Measurements from ENCODE around the gene FXYD3. TPM values are rescaled to one million over a fixed set of nuclear protein-coding genes. Genes with fewer than 3 reads are reported as not detected.

FXYD3 gene
- total and polyA plus RNA-seq, 4 donors = 130 to 467 (median 160) TPM

- peaks cover 0 to 3% (median 0%) of the 10 kb centered on the region in 4 donors for H3K9me3 ChIP-seq (ENCODE audit: control insufficient read depth in 4 of 4, insufficient read depth in 3 of 4, low read length in 3 of 4)
- no peak overlapping the region for H3K27ac ChIP-seq (ENCODE audit: low read depth in 1 of 2, low read length in 1 of 2)
- DNase-seq = no peak
- H3K36me3 ChIP-seq (ENCODE audit: control insufficient read depth in 4 of 4, insufficient read depth in 4 of 4, low read length in 4 of 4) = no peaks in the 10 kb centered on the region
- ATAC-seq (ENCODE audit: insufficient read depth, low FRiP score) = no peak
- H3K27me3 ChIP-seq (ENCODE audit: control insufficient read depth in 3 of 3, insufficient read depth in 3 of 3, low read length in 2 of 3) = no peaks in the 10 kb centered on the region
- no peak overlapping the region for H3K4me3 ChIP-seq
- no peak overlapping the region for H3K9ac ChIP-seq (ENCODE audit: insufficient read depth in 1 of 2, low read length in 2 of 2)
- WGBS, 2 donors = 93 to 95% methylated on average over 21 of the region's 21 CpGs
- no peaks in the 10 kb centered on the region for H3K4me1 ChIP-seq (ENCODE audit: control insufficient read depth in 5 of 5, insufficient read depth in 5 of 5, low read length in 5 of 5)
- no peak for TF ChIP-seq CTCF (IDR thresholded peaks at IDR 0.05; ENCODE audit: control extremely low read depth, extremely low read depth)
Observed at GRCh38 chr19:35075202-35076025, 40.2 kb upstream of the FXYD3 start.

DNA sequence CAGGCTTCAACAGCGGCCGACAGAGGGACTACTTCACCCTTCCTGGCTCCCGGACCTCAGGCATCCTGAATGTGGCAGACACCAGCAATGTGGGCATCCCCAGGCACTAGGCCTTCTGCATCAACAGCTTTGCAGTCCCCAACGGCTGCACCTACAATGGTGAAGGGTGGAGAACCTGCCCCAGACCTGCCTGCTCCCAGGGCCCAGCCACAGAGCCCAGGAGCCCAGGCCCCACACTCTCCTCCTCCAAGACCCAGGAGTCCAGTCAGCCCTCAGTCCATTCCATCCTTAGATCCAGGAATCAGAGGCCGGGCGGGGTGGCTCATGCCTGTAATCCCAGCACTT lies 39.6 kb upstream of the FXYD3 start:
- Histone ChIP-seq H3K4me1 (ENCODE audit: control insufficient read depth in 5 of 5, insufficient read depth in 5 of 5, low read length in 5 of 5) (no peaks in the 10 kb centered on the region), H3K27ac (ENCODE audit: low read depth in 1 of 2, low read length in 1 of 2) (no peak overlapping the region), H3K4me3 (no peak overlapping the region), H3K9me3 (ENCODE audit: control insufficient read depth in 4 of 4, insufficient read depth in 3 of 4, low read length in 3 of 4) (no peaks in the 10 kb centered on the region), H3K9ac (ENCODE audit: insufficient read depth in 1 of 2, low read length in 2 of 2) (no peak overlapping the region), H3K27me3 (ENCODE audit: control insufficient read depth in 3 of 3, insufficient read depth in 3 of 3, low read length in 2 of 3) (no peaks in the 10 kb centered on the region), H3K36me3 (ENCODE audit: control insufficient read depth in 4 of 4, insufficient read depth in 4 of 4, low read length in 4 of 4) (no peaks in the 10 kb centered on the region)
- no peak for DNase-seq
- WGBS, 2 donors = 86 to 94% methylated on average over 6 of the region's 6 CpGs
- no peak for TF ChIP-seq CTCF (IDR thresholded peaks at IDR 0.05; ENCODE audit: control extremely low read depth, extremely low read depth)
- ATAC-seq (ENCODE audit: insufficient read depth, low FRiP score) = no peak

DNA sequence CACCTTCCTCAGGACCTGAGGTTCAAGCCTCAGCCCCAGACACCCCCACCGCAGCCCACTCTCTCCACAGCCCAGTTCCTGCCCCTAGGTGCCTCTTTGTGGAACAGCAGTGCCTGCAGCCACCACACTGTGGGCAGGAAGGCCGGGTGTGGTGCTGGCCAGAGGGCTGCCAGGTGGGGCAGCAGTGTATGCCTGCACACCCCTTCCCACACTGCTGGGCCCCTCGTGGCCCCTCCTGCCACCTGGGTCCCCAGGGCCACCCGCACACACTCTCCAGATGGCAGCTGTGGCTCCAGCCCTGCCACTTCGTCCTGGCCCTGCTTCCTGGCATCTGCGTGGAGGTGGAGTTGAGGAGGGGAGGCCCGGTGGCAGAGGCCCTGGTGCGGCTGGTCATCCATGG lies 39.0 kb upstream of the FXYD3 start:
- no peak for DNase-seq
- no peaks in the 10 kb centered on the region for H3K27me3 ChIP-seq (ENCODE audit: control insufficient read depth in 3 of 3, insufficient read depth in 3 of 3, low read length in 2 of 3)
- TF ChIP-seq CTCF (IDR thresholded peaks at IDR 0.05; ENCODE audit: control extremely low read depth, extremely low read depth) = no peak
- no peak for ATAC-seq (ENCODE audit: insufficient read depth, low FRiP score)
- 64 to 77% methylated on average over 8 of the region's 8 CpGs for WGBS, 2 donors
- no peak overlapping the region for H3K9ac ChIP-seq (ENCODE audit: insufficient read depth in 1 of 2, low read length in 2 of 2)
- H3K9me3 ChIP-seq (ENCODE audit: control insufficient read depth in 4 of 4, insufficient read depth in 3 of 4, low read length in 3 of 4) = no peaks in the 10 kb centered on the region
- H3K36me3 ChIP-seq (ENCODE audit: control insufficient read depth in 4 of 4, insufficient read depth in 4 of 4, low read length in 4 of 4) = no peaks in the 10 kb centered on the region
- H3K4me1 ChIP-seq (ENCODE audit: control insufficient read depth in 5 of 5, insufficient read depth in 5 of 5, low read length in 5 of 5) = no peaks in the 10 kb centered on the region
- H3K4me3 ChIP-seq = no peak overlapping the region
- no peak overlapping the region for H3K27ac ChIP-seq (ENCODE audit: low read depth in 1 of 2, low read length in 1 of 2)
